Central memory CD4-positive, alpha-beta T cell (primary cell): Measurements from ENCODE around the gene PLPPR3.
"Not testable (repeated sequence)": the region's sequence is repeated elsewhere in the genome, so short reads cannot be mapped to it uniquely, and the experiment has no call there.

Experiments used
- DNase-seq: peaks from one replicate; pipeline ENCODE4 v3.0.0; 2022

Gene PLPPR3

DNA sequence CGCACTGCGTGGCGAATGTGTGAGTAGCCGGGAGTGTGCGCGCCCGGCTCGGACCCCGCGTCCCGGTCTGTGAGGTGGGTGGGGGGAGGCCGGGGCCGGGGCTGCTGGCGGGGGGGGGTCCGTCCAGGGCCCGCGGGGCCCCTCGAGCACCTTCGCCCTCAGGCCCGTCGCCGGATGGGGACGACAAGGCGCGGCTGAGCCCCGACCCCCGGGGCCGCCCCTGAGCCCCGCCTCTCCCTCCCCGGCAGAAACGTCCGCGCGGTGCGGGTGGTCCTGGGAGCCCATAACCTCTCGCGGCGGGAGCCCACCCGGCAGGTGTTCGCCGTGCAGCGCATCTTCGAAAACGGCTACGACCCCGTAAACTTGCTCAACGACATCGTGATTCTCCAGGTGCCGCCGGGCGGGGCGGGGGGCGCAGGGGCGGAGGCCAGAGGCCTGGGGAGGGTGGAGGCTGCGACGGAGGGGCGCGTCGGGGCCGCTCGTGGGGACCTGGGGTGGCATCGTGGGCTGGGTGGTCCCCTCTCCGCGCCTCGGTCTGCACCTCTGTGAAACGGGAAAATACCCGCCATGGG lies 31.3 kb upstream of the PLPPR3 start:
- no peak for DNase-seq

GRCh38 chr19:852136-853013 lies 30.6 kb upstream of the PLPPR3 start, which contains the start of gene ELANE:
TSS of gene ELANE (plus strand) at chr19:852303. CDS start at chr19:852329, 26 bp downstream.
- no peak for DNase-seq

GRCh38 chr19:850979-851335 lies 29.2 kb upstream of the PLPPR3 start:
- no peak for DNase-seq

- DNase-seq, result no peak
Observed at GRCh38 chr19:850221-850978, 28.6 kb upstream of the PLPPR3 start.

DNA sequence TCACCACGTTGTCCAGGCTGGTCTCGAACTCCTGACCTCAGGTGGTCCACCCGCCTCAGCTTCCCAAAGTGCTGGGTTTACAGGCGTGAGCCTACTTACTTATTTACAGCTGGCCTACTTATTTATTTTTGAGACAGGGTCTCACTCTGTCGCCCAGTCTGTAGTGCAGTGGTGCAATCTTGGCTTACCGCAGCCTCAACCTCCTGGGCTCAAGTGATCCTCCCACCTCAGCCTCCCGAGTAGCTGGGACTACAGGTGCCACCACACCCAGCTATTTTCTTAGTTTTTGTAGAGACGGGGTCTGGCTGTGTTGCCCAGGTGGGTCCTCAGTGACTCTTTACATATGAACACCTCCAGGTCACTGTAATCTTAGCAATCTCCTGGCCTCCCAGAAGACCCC lies 27.4 kb upstream of the PLPPR3 start:
- DNase-seq, result not testable (repeated sequence)

DNA sequence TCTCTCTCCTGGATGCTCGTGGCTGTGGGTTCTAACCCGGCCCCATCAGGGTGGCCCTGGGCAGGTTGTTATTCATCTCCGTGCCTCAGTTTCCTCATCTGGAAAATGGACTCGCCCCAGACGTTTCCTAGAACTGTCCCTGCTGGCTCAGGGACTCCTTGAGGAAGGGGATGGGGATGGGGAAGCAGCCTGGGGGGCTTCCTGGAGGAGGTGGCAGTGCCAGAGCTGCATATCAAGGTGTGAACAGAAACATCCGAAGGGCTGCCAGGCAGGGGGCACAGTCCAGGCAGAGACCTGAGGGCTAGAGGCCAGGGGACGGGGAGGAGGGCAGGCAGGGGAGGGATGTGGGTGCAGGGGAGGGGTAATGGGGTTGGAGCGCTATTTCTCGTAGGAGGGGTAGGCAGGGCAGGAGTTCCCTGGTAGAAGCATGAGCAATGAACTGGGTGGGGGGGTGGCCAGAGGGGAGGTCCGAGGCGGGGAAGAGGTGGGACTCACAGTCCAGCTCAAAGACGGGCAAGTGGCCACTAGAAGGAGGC lies 26.7 kb upstream of the PLPPR3 start:
- no peak for DNase-seq

GRCh38 chr19:845707-846521 lies 24.2 kb upstream of the PLPPR3 start:
- DNase-seq, result no peak

GRCh38 chr19:844546-844971 lies 22.8 kb upstream of the PLPPR3 start:
- DNase-seq, result no peak

- no peak for DNase-seq
Observed at GRCh38 chr19:843836-844545, 22.2 kb upstream of the PLPPR3 start.

GRCh38 chr19:843180-843835 lies 21.6 kb upstream of the PLPPR3 start:
- no peak for DNase-seq

- not testable (repeated sequence) for DNase-seq
Observed at GRCh38 chr19:842802-843179, 21.0 kb upstream of the PLPPR3 start.

- no peak for DNase-seq
Observed at GRCh38 chr19:840519-841206, 18.9 kb upstream of the PLPPR3 start, which contains the start of gene PRTN3. TSS of gene PRTN3 (plus strand) at chr19:840999. CDS start at chr19:841009, 10 bp downstream.

- DNase-seq, result no peak
Observed at GRCh38 chr19:835210-835810, 13.6 kb upstream of the PLPPR3 start.

DNA sequence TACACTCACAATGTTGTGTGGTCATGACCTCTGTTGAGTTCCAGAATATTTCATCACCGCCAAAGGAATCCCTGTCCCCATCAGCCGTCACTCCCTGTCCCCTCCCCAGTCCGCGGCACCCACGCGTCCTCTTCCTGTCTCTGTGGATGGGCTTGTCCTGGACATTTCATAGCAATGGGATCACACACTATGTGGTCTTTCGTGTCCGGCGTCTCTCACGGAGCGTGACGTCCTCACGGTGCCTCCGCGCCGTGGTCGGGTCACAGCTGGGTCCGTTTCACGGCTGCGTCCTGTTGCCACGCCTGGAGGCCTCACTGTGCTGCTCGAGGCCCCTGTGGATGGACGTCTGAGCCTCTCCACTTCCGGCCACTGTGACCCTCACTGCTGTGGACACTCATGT lies 12.5 kb upstream of the PLPPR3 start:
- no peak for DNase-seq

- DNase-seq, result no peak
Observed at GRCh38 chr19:831407-832369, 9.9 kb upstream of the PLPPR3 start.

DNA sequence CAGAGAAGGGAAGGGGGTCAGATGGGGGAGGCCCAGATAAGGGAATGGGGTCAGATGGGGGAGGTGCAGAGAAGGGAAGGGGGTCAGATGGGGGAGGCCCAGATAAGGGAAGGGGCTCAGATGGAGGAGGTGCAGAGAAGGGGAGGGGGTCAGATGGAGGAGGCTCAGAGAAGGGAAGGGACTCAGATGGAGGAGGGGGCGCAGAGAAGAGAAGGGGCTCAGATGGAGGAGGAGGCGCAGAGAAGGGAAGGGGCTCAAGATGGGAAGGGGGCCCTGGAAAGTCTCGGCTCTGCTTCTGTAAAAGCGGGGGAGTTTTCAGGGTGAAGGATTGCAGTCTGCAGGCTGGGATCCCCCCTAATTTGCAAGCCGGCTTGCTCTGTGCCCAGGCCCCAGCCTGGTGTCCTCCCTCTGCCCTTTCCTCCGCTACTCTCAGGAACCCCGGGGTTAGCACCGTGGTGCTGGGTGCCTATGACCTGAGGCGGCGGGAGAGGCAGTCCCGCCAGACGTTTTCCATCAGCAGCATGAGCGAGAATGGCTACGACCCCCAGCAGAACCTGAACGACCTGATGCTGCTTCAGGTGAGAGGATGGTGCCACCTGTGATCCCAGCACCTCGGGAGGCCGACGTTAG lies 7.5 kb upstream of the PLPPR3 start:
- DNase-seq, result no peak

- DNase-seq, result no peak
Observed at GRCh38 chr19:827710-828321, 6.1 kb upstream of the PLPPR3 start, which contains the start of gene AZU1. TSS of gene AZU1 (plus strand) at chr19:827837. CDS start at chr19:827847, 10 bp downstream.

DNA sequence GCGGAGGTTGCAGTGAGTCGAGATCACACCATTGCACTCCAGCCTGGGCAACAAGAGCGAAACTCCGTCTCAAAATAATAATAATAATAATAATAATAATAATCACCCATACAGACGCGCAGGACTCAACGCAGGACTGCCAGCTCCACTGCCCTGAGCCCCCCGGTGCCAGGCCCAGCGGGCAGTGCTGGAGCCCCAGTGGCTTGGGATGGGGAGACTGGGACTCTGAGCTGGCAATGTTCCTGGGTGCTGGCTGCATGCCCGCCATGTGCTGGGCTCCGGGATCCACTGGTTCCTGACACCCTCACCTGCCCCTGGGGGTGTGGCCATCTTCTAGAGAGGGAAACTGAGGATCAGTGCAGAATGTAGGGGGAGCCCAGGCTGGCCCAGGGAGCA lies 5.6 kb upstream of the PLPPR3 start:
- no peak for DNase-seq
